ENCODE results near the gene KCNK10.

GRCh38 chr14:88363644-88364043 is 40.6 kb upstream of the KCNK10 start:
- TF ChIP-seq POLR2A (IDR thresholded peaks at IDR 0.05) (no peak), CTCF (IDR thresholded peaks at IDR 0.05) (no peak), POLR2AphosphoS5 (IDR thresholded peaks at IDR 0.05) (no peak)
